HEK293T (cell line): ENCODE data around the gene BMP4.

Experiments
- CTCF ChIA-PET: fragments of 350-600 bp; formaldehyde crosslinking; extraction: SDS; loops from one replicate; lab custom pipeline; 2021; ENCODE audit warnings: antibody characterized with exemption, inconsistent platforms; lab: Yijun Ruan, JAX
- POLR2A ChIA-PET: fragments of 350-600 bp; formaldehyde crosslinking; extraction: SDS; loops from one replicate; lab custom pipeline; 2020; ENCODE audit warnings: antibody characterized with exemption, inconsistent platforms; lab: Yijun Ruan, JAX
- DNase-seq: peaks from one replicate; pipeline ENCODE4 v3.0.0; 2012; ENCODE audit warnings: mixed read lengths; ENCODE audit errors: extremely low spot score
- ARNT ChIP-seq: fragments of 450-650 bp; IDR thresholded peaks from 2 replicates; pipeline ENCODE4 v1.6.1; 2017; ENCODE audit warnings: mild to moderate bottlenecking
- BHLHE40 ChIP-seq: fragments of 450-650 bp; IDR thresholded peaks from 2 replicates; pipeline ENCODE4 v1.6.1; 2016; ENCODE audit warnings: mild to moderate bottlenecking, moderate library complexity, borderline replicate concordance
- CTBP1 ChIP-seq: fragments of 450-650 bp; IDR thresholded peaks from 2 replicates; pipeline ENCODE4 v1.6.1; 2016; ENCODE audit warnings: borderline replicate concordance
- ELF4 ChIP-seq: fragments of 450-650 bp; IDR thresholded peaks from 2 replicates; pipeline ENCODE4 v1.6.1; 2017; ENCODE audit warnings: antibody characterized with exemption
- FOXA1 ChIP-seq: fragments of 450-650 bp; IDR thresholded peaks from 2 replicates; pipeline ENCODE4 v1.6.1; 2016; ENCODE audit warnings: mild to moderate bottlenecking
- FOXK2 ChIP-seq: fragments of 450-650 bp; IDR thresholded peaks from 2 replicates; pipeline ENCODE4 v1.6.1; 2016; ENCODE audit warnings: mild to moderate bottlenecking
- FOXM1 ChIP-seq: fragments of 450-650 bp; IDR thresholded peaks from 2 replicates; pipeline ENCODE4 v1.6.1; 2017; ENCODE audit warnings: mild to moderate bottlenecking, borderline replicate concordance
- HDGF ChIP-seq: fragments of 450-650 bp; IDR thresholded peaks from 2 replicates; pipeline ENCODE4 v1.6.1; 2017; ENCODE audit warnings: antibody characterized with exemption, borderline replicate concordance
- L3MBTL2 ChIP-seq: fragments of 450-650 bp; conservative IDR thresholded peaks from 2 replicates; pipeline ENCODE4 v1.6.1; 2016; ENCODE audit warnings: mild to moderate bottlenecking
- LEF1 ChIP-seq: fragments of 450-650 bp; IDR thresholded peaks from 2 replicates; pipeline ENCODE4 v1.6.1; 2017; ENCODE audit warnings: mild to moderate bottlenecking, borderline replicate concordance
- NFRKB ChIP-seq: fragments of 450-650 bp; IDR thresholded peaks from 2 replicates; pipeline ENCODE4 v1.6.1; 2016; ENCODE audit warnings: mild to moderate bottlenecking, moderate library complexity
- SP1 ChIP-seq: fragments of 450-650 bp; IDR thresholded peaks from 2 replicates; pipeline ENCODE4 v1.6.1; 2017
- SUZ12 ChIP-seq: fragments of 450-650 bp; IDR thresholded peaks from 2 replicates; pipeline ENCODE4 v1.6.1; 2016; ENCODE audit warnings: mild to moderate bottlenecking
- TARDBP ChIP-seq: fragments of 450-650 bp; IDR thresholded peaks from 2 replicates; pipeline ENCODE4 v1.6.1; 2016
- ZNF384 ChIP-seq: fragments of 450-650 bp; IDR thresholded peaks from 2 replicates; pipeline ENCODE4 v1.6.1; 2016
- TF ChIP-seq, protein P1 (sequence below): fragments of 450-650 bp; IDR thresholded peaks from 2 replicates; pipeline ENCODE4 v1.6.1; 2016

Gene BMP4

DNA sequence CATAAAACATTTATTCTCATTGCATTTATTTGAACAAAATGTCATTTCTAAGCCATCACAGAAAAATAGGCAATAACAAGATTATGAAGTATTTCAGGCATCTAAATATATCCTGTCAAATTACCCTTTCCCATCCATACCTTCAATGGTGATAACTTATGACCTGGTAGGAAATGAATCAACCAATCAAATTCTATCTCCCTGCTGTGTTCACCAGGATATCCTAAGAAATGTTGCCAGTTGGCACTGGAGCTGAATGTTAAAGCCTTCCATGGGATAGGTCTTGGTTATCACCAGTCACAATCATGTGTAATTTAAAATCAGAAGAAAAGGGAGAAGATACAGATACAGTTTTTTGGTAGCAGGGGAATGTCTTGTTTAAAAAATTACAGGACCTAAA, 23.7 kb downstream of the BMP4 start:
- no peak for TF ChIP-seq LEF1
- no peak for TF ChIP-seq L3MBTL2
- no peak for TF ChIP-seq ZNF384
- no peak for TF ChIP-seq TARDBP
- TF ChIP-seq SUZ12 = no peak
- TF ChIP-seq FOXM1 = no peak
- no peak for TF ChIP-seq ELF4
- TF ChIP-seq NFRKB = no peak
- TF ChIP-seq, protein P1, sequence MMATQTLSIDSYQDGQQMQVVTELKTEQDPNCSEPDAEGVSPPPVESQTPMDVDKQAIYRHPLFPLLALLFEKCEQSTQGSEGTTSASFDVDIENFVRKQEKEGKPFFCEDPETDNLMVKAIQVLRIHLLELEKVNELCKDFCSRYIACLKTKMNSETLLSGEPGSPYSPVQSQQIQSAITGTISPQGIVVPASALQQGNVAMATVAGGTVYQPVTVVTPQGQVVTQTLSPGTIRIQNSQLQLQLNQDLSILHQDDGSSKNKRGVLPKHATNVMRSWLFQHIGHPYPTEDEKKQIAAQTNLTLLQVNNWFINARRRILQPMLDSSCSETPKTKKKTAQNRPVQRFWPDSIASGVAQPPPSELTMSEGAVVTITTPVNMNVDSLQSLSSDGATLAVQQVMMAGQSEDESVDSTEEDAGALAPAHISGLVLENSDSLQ = no peak
- no peak for TF ChIP-seq FOXK2
- no peak for TF ChIP-seq HDGF
- TF ChIP-seq FOXA1 = no peak
- TF ChIP-seq CTBP1 = no peak
- no peak for TF ChIP-seq ARNT
- TF ChIP-seq BHLHE40 = no peak
- no peak for TF ChIP-seq SP1
- POLR2A ChIA-PET = interaction anchor here (2.1 kb wide), 1 partner anchor 20 kb away, joined by 11 read pairs; no protein-coding TSS in a partner anchor
- DNase-seq = no peak
- CTCF ChIA-PET = no interaction called here

- TF ChIP-seq SP1 = no peak
- no peak for TF ChIP-seq FOXK2
- no peak for TF ChIP-seq ZNF384
- TF ChIP-seq HDGF = no peak
- no peak for TF ChIP-seq FOXA1
- no peak for TF ChIP-seq L3MBTL2
- TF ChIP-seq CTBP1 = no peak
- TF ChIP-seq LEF1 = no peak
- TF ChIP-seq SUZ12 = no peak
- no peak for TF ChIP-seq BHLHE40
- TF ChIP-seq NFRKB = no peak
- TF ChIP-seq ELF4 = no peak
- no peak for TF ChIP-seq TARDBP
- TF ChIP-seq, protein P1 = no peak
- TF ChIP-seq FOXM1 = no peak
- no peak for TF ChIP-seq ARNT
- ChIA-PET CTCF (interaction anchor here (0.7 to 1.8 kb wide), 6 partner anchors 9 to 413 kb away, joined by 3 to 10 read pairs (median 6); no protein-coding TSS in a partner anchor), POLR2A (interaction anchor here (1.2 kb wide), 1 partner anchor 21 kb away, joined by 3 read pairs; no protein-coding TSS in a partner anchor)
- DNase-seq = no peak
Measured at GRCh38 chr14:53929871-53930715, 26.5 kb downstream of the BMP4 start.

- POLR2A ChIA-PET = no interaction called here
- DNase-seq = no peak
- CTCF ChIA-PET = no interaction called here
- TF ChIP-seq LEF1 (no peak), BHLHE40 (no peak), ZNF384 (no peak), FOXK2 (no peak), CTBP1 (no peak), NFRKB (no peak), TARDBP (no peak), ELF4 (no peak), FOXM1 (no peak), SUZ12 (no peak), SP1 (no peak), HDGF (no peak), L3MBTL2 (no peak), ARNT (no peak), FOXA1 (no peak)
- TF ChIP-seq, protein P1 = no peak
Measured at GRCh38 chr14:53927171-53927570, 29.5 kb downstream of the BMP4 start.

DNA sequence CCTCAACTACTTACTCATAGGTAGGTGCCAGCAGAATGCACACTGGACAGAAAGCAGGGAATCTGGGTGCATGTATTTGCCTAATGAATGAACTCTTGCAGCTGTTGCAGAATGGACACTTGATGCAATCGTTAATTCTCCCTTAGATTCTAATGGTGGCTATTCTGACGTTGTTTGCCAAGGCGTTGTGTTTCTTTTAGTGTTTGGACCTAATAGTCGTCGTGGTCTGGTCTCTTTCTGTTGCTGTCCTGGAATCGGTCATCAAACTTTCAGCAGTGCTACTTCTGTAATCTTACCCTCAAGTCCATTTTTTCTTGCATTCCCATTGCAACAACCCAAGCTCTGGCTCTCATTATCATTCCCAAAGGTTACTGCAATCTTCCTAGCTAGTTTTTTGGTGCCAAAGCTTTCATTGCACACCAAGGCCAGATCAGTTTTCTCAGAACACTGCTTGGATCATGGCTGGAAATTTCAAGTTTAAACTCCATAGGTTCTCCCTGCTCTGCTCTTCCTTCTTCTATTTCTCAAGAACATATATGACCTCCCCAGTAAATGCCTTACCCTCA, 31.3 kb downstream of the BMP4 start:
- ChIA-PET POLR2A (no interaction called here), CTCF (interaction anchor here (0.6 to 1.0 kb wide), 2 partner anchors 76 to 253 kb away, joined by 3 read pairs; no protein-coding TSS in a partner anchor)
- TF ChIP-seq, protein P1 = no peak
- TF ChIP-seq ARNT (no peak), TARDBP (no peak), BHLHE40 (no peak), FOXK2 (no peak), SP1 (no peak), FOXA1 (no peak), ELF4 (no peak), ZNF384 (no peak), CTBP1 (no peak), HDGF (no peak), FOXM1 (no peak)
- DNase-seq = no peak
